Progenitor cell of endocrine pancreas (in vitro differentiated cells): ENCODE data around the gene NDUFS4. TPM values are rescaled to one million over a fixed set of nuclear protein-coding genes. Genes with fewer than 3 reads are reported as not detected.
"Not testable (repeated sequence)": the region's sequence is repeated elsewhere in the genome, so short reads cannot be mapped to it uniquely, and the experiment has no call there.

Experiments used
- DNase-seq: peaks from one replicate; pipeline ENCODE4 v3.0.0; 2021; ENCODE audit warnings: low spot score; ENCODE audit not compliant: unreplicated experiment
- H3K27ac Mint-ChIP-seq: 2 replicates; pipeline ENCODE4 v1.8.0; 2021; ENCODE audit warnings: mild to moderate bottlenecking, moderate library complexity, mixed read lengths
- H3K27me3 Mint-ChIP-seq: 2 replicates; pipeline ENCODE4 v1.8.0; 2021; ENCODE audit warnings: mixed read lengths
- H3K36me3 Mint-ChIP-seq: 2 replicates; pipeline ENCODE4 v1.8.0; 2022; ENCODE audit warnings: mixed read lengths; ENCODE audit not compliant: insufficient read depth
- H3K4me1 Mint-ChIP-seq: 2 replicates; pipeline ENCODE4 v1.8.0; 2021; ENCODE audit warnings: low read depth, mixed read lengths
- H3K4me3 Mint-ChIP-seq: 2 replicates; pipeline ENCODE4 v1.8.0; 2021; ENCODE audit warnings: low read depth, mild to moderate bottlenecking, moderate library complexity, mixed read lengths
- H3K9me3 Mint-ChIP-seq: 2 replicates; pipeline ENCODE4 v1.8.0; 2021; ENCODE audit warnings: low read depth, mixed read lengths
- CTCF ChIP-seq: fragments of 200-600 bp; sonication (generic); IDR thresholded peaks from one replicate; pipeline ENCODE4 v1.5.0; 2021; ENCODE audit warnings: antibody characterized with exemption, mild to moderate bottlenecking; ENCODE audit not compliant: unreplicated experiment
- total RNA-seq: library from RNA; stranded (reverse); gene quantifications from 2 replicates; pipeline ENCODE4 v1.2.1, GENCODE V29; 2021

NDUFS4 gene
- total RNA-seq, 1 donor from 2014 or later = 62.7 TPM

DNA sequence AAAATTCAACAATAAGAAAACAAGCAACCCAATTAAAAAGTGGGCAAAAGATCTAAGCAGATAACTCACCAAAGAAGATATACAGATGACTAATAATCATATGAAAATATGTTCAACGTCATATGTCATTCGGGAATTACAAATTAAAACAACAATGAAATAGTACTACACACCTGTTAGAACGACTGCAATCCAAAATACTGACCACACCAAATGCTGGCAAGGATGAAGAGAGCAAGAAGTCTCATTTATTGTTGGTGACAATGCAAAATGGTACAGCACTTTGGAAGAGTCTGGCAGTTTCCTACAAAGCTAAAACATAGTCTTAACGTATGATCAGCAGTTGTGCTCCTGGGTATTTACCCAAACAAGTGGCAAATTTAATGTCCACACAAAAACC is 37.5 kb downstream of the NDUFS4 start:
- peaks cover 11% of the 10 kb centered on the region for H3K9me3 Mint-ChIP-seq
- H3K36me3 Mint-ChIP-seq = peaks cover 10% of the 10 kb centered on the region
- no peak overlapping the region for H3K27ac Mint-ChIP-seq
- no peak overlapping the region for H3K4me3 Mint-ChIP-seq
- no peaks in the 10 kb centered on the region for H3K27me3 Mint-ChIP-seq
- DNase-seq = no peak
- no peak for TF ChIP-seq CTCF
- peaks cover 14% of the 10 kb centered on the region for H3K4me1 Mint-ChIP-seq

DNA sequence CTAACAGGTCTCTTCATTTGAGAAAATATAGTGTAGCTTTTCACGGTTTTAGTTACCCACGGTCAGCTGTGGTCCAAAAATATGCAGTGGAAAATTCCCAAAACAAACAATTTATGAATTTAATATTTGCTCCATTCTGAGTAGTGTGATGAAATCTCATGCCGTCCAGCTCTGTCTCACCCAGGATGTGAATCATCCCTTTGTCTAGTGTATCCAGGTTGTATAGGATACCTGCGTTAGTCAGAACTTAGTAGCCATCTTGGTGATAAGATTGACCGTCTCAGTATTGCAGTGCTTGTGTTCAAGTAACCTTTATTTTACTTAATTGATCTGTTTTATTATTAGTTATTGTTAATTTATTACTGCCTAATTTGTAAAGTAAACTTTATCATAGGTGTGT is 41.1 kb downstream of the NDUFS4 start:
- no peak overlapping the region for H3K4me3 Mint-ChIP-seq
- H3K36me3 Mint-ChIP-seq = peaks cover 18% of the 10 kb centered on the region
- no peaks in the 10 kb centered on the region for H3K4me1 Mint-ChIP-seq
- peaks cover 11% of the 10 kb centered on the region for H3K9me3 Mint-ChIP-seq
- no peak for TF ChIP-seq CTCF
- no peak overlapping the region for H3K27ac Mint-ChIP-seq
- no peak for DNase-seq
- no peaks in the 10 kb centered on the region for H3K27me3 Mint-ChIP-seq

DNA sequence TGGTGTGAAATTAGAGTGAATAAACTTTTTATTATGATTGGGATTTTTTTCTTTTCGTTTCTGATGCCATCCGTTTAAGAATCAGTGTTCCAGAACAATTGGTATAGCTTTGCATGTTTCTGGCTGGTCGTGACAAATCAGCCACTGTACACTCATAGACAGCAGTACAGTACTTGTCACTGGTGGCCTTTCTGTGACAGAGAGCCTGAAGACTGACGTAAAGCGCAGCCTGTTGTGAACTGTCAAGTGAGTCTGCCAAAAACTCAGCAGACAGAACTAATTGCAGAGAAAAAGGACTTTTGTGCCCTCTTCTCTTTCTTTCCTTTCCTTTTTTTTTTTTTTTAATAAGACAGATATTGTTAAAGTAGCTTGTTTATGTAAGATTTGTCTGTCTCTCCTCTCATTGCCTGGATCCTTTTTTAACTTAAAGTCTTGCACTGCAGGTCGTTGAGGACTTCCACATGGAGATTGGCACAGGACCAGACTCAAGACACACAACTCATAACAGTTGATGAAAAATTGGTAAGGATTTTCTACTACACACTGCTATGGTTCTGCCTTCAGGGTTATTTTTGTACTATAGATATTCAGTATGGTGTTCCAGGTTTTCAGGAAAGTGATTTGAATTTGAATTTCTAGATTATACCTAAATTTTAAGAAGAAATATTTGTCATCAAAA is 42.7 kb downstream of the NDUFS4 start:
- Mint-ChIP-seq H3K27me3 (no peaks in the 10 kb centered on the region), H3K9me3 (peaks cover 7% of the 10 kb centered on the region), H3K4me3 (no peak overlapping the region), H3K36me3 (peaks cover 12% of the 10 kb centered on the region), H3K4me1 (no peaks in the 10 kb centered on the region), H3K27ac (no peak overlapping the region)
- no peak for DNase-seq
- no peak for TF ChIP-seq CTCF

GRCh38 chr5:53604309-53604708 is 43.9 kb downstream of the NDUFS4 start:
- no peak for TF ChIP-seq CTCF
- H3K4me3 Mint-ChIP-seq = no peak overlapping the region
- DNase-seq = no peak
- H3K27ac Mint-ChIP-seq = no peak overlapping the region
- H3K9me3 Mint-ChIP-seq = peaks cover 4% of the 10 kb centered on the region
- H3K36me3 Mint-ChIP-seq = peaks cover 15% of the 10 kb centered on the region
- H3K27me3 Mint-ChIP-seq = no peaks in the 10 kb centered on the region
- H3K4me1 Mint-ChIP-seq = no peaks in the 10 kb centered on the region

DNA sequence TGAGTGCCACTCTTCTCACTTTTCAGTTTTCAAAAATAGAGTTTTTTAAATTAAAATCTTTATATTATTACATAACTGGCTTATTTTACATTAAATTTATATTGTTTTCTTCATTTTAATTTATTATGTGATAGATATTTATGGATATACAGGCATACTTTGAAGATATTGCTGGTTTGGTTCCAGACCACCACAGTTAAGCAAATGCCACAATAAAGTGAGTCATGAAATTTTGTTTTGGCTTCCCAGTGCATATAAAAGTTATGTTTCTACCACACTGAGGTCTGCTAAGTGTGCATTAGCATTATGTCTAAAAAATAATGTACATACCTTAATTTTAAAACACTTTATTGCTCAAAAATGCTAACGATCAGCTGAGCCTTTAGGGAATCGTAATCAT is 47.4 kb downstream of the NDUFS4 start:
- H3K27ac Mint-ChIP-seq = no peak overlapping the region
- no peaks in the 10 kb centered on the region for H3K9me3 Mint-ChIP-seq
- TF ChIP-seq CTCF = no peak
- no peak for DNase-seq
- H3K36me3 Mint-ChIP-seq = peaks cover 13% of the 10 kb centered on the region
- H3K27me3 Mint-ChIP-seq = no peaks in the 10 kb centered on the region
- H3K4me3 Mint-ChIP-seq = no peak overlapping the region
- H3K4me1 Mint-ChIP-seq = peaks cover 2% of the 10 kb centered on the region

GRCh38 chr5:53608897-53609296 is 48.5 kb downstream of the NDUFS4 start:
- H3K9me3 Mint-ChIP-seq, H3K27ac Mint-ChIP-seq, H3K27me3 Mint-ChIP-seq, DNase-seq, H3K4me3 Mint-ChIP-seq, H3K4me1 Mint-ChIP-seq: not testable (repeated sequence)
- peaks cover 13% of the 10 kb centered on the region for H3K36me3 Mint-ChIP-seq
